ENCODE measurements around the gene PIK3AP1. TPM values are rescaled to one million over a fixed set of nuclear protein-coding genes. Genes with fewer than 3 reads are reported as not detected.

PIK3AP1 gene
- polyA plus RNA-seq, 2 of the 4 experiments (the other 2 are of a cell fraction): 1.6 to 3.2 TPM

GRCh38 chr10:96638696-96639095 lies 81.6 kb downstream of the PIK3AP1 start:
- 56% methylated on average over 6 of the region's 6 CpGs for WGBS (ENCODE audit: missing lambda C conversion rate)
- POLR2A ChIA-PET: no interaction called here

GRCh38 chr10:96638120-96638519 lies 82.2 kb downstream of the PIK3AP1 start:
- ATAC-seq (no peak), DNase-seq (ENCODE audit: low read depth in 1 of 2, low spot score in 1 of 2) (no peak), FAIRE-seq (no peak)
- ChIA-PET CTCF (interaction anchor here (0.8 to 1.6 kb wide), 5 partner anchors 10 to 136 kb away, joined by 3 to 4 read pairs (median 3); no protein-coding TSS in a partner anchor), POLR2A (no interaction called here)
- no peaks in the 10 kb centered on the region for H3K4me1 ChIP-seq
- H3K4me2 ChIP-seq: no peak overlapping the region
- no peak overlapping the region for H3K4me3 ChIP-seq
- H3K9me3 ChIP-seq: no peaks in the 10 kb centered on the region
- H3K27ac ChIP-seq: no peak overlapping the region
- TF ChIP-seq BCL3 (IDR thresholded peaks at IDR 0.05) (no peak), ZFP36 (IDR thresholded peaks at IDR 0.05; ENCODE audit: borderline replicate concordance, partially characterized antibody) (no peak), FOXS1 (CRISPR knock-in tag; IDR thresholded peaks at IDR 0.05) (no peak), CHD2 (IDR thresholded peaks at IDR 0.05; ENCODE audit: low read length, partially characterized antibody) (no peak), TFCP2L1 (CRISPR knock-in tag; IDR thresholded peaks at IDR 0.05) (no peak), MYC (IDR thresholded peaks at IDR 0.05; ENCODE audit: borderline replicate concordance, low read length) (no peak), EP300 (IDR thresholded peaks at IDR 0.05) (no peak), EHF (CRISPR knock-in tag; IDR thresholded peaks at IDR 0.05) (no peak), FOSL2 (IDR thresholded peaks at IDR 0.05) (no peak), FOSL2 (CRISPR knock-in tag; IDR thresholded peaks at IDR 0.05) (no peak)
- 13% methylated on average over 3 of the region's 3 CpGs for WGBS (ENCODE audit: missing lambda C conversion rate)

More at GRCh38 chr10:96638696-96639095, 81.6 kb downstream of the PIK3AP1 start:
- Histone ChIP-seq H3K27ac (no peak overlapping the region), H3K4me2 (no peak overlapping the region), H3K4me1 (no peaks in the 10 kb centered on the region), H3K4me3 (no peak overlapping the region), H3K9me3 (no peaks in the 10 kb centered on the region)
- DNase-seq (ENCODE audit: low read depth in 1 of 2, low spot score in 1 of 2) (no peak), ATAC-seq (no peak), FAIRE-seq (no peak)
- TF ChIP-seq HDAC2 (IDR thresholded peaks at IDR 0.05): no peak
- TF ChIP-seq CHD4 (IDR thresholded peaks at IDR 0.05; ENCODE audit: borderline replicate concordance): no peak
- TF ChIP-seq CBX8 (IDR thresholded peaks at IDR 0.05): no peak
- no peak for TF ChIP-seq PHF8 (IDR thresholded peaks at IDR 0.05; ENCODE audit: borderline replicate concordance, low read depth)
- no peak for TF ChIP-seq FOXS1 (CRISPR knock-in tag; IDR thresholded peaks at IDR 0.05)
- no peak for TF ChIP-seq SREBF2 (IDR thresholded peaks at IDR 0.05)
- no peak for TF ChIP-seq HOXB5 (CRISPR knock-in tag; IDR thresholded peaks at IDR 0.05)
- TF ChIP-seq KDM1A (IDR thresholded peaks at IDR 0.05; ENCODE audit: low read depth): no peak
- no peak for TF ChIP-seq ZFP36 (IDR thresholded peaks at IDR 0.05; ENCODE audit: borderline replicate concordance, partially characterized antibody)
- no peak for TF ChIP-seq POLR2A (IDR thresholded peaks at IDR 0.05; ENCODE audit: low read length)
- no peak for TF ChIP-seq EHMT2 (IDR thresholded peaks at IDR 0.05; ENCODE audit: low read depth)
- TF ChIP-seq FOSL2 (IDR thresholded peaks at IDR 0.05): no peak
- TF ChIP-seq FOSL2 (CRISPR knock-in tag; IDR thresholded peaks at IDR 0.05): no peak
- CTCF ChIA-PET: interaction anchor here (0.6 to 1.6 kb wide), 8 partner anchors 11 to 265 kb away, joined by 3 to 4 read pairs (median 3); no protein-coding TSS in a partner anchor

- Histone ChIP-seq H3K4me3 (no peak overlapping the region), H3K27ac (no peak overlapping the region), H3K9me3 (no peaks in the 10 kb centered on the region), H3K4me1 (no peaks in the 10 kb centered on the region), H3K4me2 (no peak overlapping the region)
- FAIRE-seq: no peak
- no peak for DNase-seq (ENCODE audit: low read depth in 1 of 2, low spot score in 1 of 2)
- 50% methylated on average over 4 of the region's 4 CpGs for WGBS (ENCODE audit: missing lambda C conversion rate)
- ChIA-PET POLR2A (no interaction called here), CTCF (interaction anchor here (0.8 to 1.6 kb wide), 2 partner anchors 31 to 64 kb away, joined by 3 read pairs; no protein-coding TSS in a partner anchor)
- ATAC-seq: no peak
- no peak for TF ChIP-seq RFX5 (IDR thresholded peaks at IDR 0.05)
- no peak for TF ChIP-seq FOSL2 (IDR thresholded peaks at IDR 0.05)
- TF ChIP-seq FOSL2 (CRISPR knock-in tag; IDR thresholded peaks at IDR 0.05): no peak
- no peak for TF ChIP-seq BHLHE40 (IDR thresholded peaks at IDR 0.05; ENCODE audit: low read depth, low read length)
- no peak for TF ChIP-seq HDAC2 (IDR thresholded peaks at IDR 0.05)
- no peak for TF ChIP-seq FOSB (CRISPR knock-in tag; IDR thresholded peaks at IDR 0.05)
- no peak for TF ChIP-seq MAX (IDR thresholded peaks at IDR 0.05)
- no peak for TF ChIP-seq JUNB (IDR thresholded peaks at IDR 0.05)
- TF ChIP-seq EP300 (IDR thresholded peaks at IDR 0.05): no peak
- no peak for TF ChIP-seq HEYL (CRISPR knock-in tag; IDR thresholded peaks at IDR 0.05)
- no peak for TF ChIP-seq JUN (IDR thresholded peaks at IDR 0.05)
- TF ChIP-seq POLR2AphosphoS2 (conservative IDR thresholded peaks at IDR 0.05; ENCODE audit: low read length): no peak
- no peak for TF ChIP-seq CTCF (IDR thresholded peaks at IDR 0.05)
- TF ChIP-seq HMGXB4 (CRISPR knock-in tag; IDR thresholded peaks at IDR 0.05; ENCODE audit: borderline replicate concordance): no peak
- TF ChIP-seq MAZ (IDR thresholded peaks at IDR 0.05; ENCODE audit: borderline replicate concordance, low read depth, low read length): no peak
- TF ChIP-seq SREBF2 (IDR thresholded peaks at IDR 0.05): no peak
- TF ChIP-seq NR3C1 (IDR thresholded peaks at IDR 0.05): no peak
- TF ChIP-seq TP53 (CRISPR knock-in tag; IDR thresholded peaks at IDR 0.05): no peak
- TF ChIP-seq RAD21 (conservative IDR thresholded peaks at IDR 0.05 in 1 of 2, IDR thresholded peaks at IDR 0.05 in 1 of 2): no peak
These were observed 82.6 kb downstream of the PIK3AP1 start for GRCh38 chr10:96637709-96638108.
